ENCODE measurements around the gene KRT1.

Gene KRT1

GRCh38 chr12:52659395-52659794 is 20.8 kb downstream of the KRT1 start:
- no peak for DNase-seq

DNA sequence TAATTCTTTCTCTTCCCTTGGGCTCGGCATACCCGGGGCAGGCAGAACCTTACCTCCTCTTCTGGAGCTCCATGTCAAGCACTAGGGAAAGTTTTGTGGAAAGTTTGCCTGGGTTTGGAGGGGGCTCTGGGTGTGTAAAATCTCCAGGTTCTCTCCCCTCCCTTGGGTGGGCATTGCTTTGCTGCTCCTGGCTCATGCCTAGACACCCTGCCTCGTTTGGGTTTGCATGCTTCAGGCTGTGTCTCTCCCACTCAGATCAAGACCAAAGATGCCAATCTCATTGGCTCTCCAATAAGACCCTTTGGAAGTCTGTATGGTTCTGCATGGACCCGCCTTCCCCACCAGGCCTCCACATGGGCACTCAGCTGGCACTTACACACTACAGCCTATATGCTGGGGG is 22.0 kb downstream of the KRT1 start:
- DNase-seq: no peak

GRCh38 chr12:52657250-52657902 is 22.8 kb downstream of the KRT1 start:
- DNase-seq: no peak

DNA sequence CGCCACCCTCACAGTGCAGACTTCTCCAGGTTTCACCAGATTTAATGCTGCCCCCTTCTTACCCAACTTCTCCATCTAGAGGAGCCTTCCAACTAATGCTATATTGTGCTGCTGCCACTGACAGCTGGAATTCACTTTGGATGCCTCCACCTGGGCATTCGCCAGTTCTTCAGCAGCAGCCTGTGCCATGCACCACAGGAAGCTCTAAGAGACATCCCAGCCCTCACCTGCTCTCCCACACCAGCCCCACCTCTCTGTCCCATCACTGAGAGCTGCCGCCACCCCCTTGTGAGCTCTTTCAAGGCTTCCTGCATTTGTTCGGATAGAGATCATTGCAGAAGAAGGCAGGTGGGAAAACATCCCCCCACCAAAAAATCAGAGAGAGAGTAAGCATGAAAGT is 23.6 kb downstream of the KRT1 start:
- DNase-seq: no peak

DNA sequence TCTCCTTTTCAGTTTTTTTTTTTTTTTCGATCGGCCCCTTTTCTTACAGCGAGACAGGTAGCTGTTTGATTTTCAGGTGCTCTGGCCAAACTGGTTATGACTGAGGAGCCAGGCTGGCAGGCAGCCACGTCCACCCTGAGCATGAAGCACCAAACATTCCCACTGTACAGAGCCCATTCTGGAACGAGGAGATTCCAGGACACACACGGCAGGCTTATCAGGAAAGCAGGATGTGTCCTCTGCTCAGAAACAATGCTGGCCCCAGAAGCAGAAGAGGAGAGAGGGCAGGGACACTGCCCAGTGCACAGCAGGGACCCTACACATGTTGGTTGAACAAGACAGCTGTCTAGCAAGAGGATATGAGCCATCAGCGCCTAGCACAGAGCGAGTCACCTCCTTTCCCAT is 24.5 kb downstream of the KRT1 start:
- DNase-seq: no peak

GRCh38 chr12:52655251-52655650 is 25.0 kb downstream of the KRT1 start:
- DNase-seq: no peak

DNA sequence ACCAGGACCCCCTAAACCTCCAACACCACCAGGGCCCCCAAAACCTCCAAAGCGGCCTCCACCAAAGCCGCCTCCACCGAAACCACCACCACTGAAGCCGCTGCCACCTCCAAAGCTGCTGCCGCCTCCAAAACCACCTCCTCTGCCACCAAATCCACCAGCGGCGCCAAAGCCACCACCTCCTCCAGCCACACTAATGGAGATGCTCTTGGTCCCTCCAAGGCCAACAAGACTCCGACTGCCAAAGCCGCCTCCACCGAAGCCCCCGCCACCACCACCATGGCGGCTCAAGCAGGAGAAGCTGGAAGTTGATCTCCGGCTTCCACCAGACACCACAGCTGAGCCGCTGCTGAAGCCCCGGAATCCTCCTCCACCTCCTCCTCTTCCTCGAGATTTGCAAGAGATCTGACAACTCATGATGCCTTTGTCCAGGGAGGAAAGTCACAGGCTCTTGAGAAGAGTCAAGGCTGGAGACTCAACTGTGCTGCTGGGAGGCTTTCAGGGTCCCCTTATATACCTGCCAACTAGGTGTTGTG is 28.4 kb downstream of the KRT1 start, which contains the start of gene KRT2:
Gene KRT2 (minus strand): TSS at position 486 of the 536 bp plus-strand sequence. CDS start 69 bp downstream, at position 417.
- no peak for DNase-seq

DNA sequence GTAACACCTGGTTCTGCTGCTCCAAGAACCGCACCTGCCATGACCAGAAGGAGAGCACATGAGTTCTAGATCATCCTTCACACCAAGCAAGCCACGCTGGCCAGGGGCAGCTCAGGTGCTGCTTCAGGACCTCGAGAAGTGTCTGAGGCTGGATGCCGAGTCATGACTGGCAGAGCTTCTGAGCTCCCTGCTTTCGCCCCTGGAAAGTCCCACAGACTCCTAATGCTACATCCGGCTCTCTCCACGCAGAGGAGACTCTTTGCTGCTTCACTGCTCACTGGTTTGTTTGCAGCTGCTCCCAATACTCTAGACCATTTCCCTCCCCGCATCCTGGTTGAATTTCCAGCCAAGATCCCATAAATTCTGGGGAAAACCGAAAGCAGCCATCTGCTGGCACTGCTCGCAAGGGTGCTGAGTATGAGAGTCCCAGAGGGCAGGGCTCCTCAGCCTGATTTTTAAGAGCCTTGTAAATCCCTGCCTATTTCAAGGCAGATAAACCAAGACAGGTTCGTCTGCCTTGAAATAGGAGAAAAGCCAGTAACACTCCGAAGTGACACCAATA is 29.6 kb downstream of the KRT1 start:
- no peak for DNase-seq

- DNase-seq: no peak
Measured at GRCh38 chr12:52649066-52649465, 31.1 kb downstream of the KRT1 start.

DNA sequence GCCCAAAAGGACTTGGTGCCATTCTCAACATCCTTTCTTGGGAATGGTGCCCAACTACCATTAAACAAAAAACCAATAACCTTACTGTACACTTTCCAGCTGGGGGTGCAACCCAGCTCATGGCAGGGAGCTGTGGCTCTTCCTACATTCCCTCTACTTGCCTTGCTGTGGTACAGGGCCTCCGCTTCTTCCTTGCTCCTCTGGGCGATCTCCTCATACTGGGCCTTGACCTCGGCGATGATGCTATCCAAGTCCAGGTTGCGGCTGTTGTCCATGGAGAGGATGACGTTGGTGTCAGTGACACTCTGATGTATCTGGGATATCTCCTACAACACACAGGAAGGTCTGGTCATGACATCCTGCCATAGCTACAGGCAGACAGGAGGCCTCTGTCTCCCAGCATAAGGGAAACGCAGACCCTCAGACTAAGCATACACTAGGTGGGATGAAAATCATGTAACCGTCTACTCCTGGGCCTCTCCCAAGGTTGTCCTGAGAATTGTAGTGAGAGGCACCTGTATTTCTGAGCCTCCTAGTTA is 32.1 kb downstream of the KRT1 start:
- no peak for DNase-seq

GRCh38 chr12:52647601-52648000 is 32.6 kb downstream of the KRT1 start:
- no peak for DNase-seq

DNA sequence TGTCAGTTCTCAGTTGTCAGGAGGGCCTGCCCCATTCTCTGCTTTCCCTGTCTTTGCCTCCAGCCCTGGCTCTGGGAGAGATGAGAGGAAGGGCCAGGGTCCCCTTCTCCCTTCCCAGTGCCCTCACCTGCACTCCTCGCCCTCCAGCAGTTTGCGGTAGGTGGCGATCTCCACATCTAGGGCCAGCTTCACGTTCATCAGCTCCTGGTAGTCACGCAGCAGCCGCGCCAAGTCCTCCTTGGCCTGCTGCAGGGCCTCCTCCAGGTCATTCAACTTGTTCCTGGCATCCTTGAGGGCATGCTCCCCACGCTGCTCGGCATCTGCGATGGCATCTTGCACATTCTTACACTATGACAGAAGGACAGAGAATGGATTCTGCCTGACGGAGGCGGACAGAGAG is 33.6 kb downstream of the KRT1 start:
- DNase-seq: no peak

DNA sequence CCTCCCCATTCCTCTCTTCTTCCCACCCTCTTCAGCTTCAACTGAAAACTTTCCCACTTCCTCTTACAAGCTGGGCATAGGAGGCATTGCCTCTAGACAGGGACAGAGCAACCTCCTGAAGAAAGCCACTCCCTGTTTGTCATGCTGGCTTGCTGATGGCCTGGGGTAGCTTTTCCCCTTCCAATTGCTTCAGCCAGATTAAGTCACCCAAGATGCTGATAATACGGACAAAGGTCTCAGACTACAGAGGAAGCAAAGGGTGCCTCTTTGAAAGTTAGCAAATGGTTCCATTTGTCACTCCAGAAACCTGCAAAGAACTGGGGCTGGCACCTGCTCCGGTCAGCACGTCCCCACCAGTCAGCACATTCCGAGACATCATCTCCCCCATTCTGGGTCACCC is 34.2 kb downstream of the KRT1 start:
- DNase-seq: no peak

- peak in 2 of 4 experiments; percentile 24 to 40 for DNase-seq
Measured at GRCh38 chr12:52645120-52645761, 35.0 kb downstream of the KRT1 start.

GRCh38 chr12:52644078-52644415 is 36.2 kb downstream of the KRT1 start:
- DNase-seq: no peak

GRCh38 chr12:52643233-52644077 is 36.8 kb downstream of the KRT1 start:
- no peak for DNase-seq

GRCh38 chr12:52641468-52641867 is 38.7 kb downstream of the KRT1 start:
- DNase-seq: no peak

DNA sequence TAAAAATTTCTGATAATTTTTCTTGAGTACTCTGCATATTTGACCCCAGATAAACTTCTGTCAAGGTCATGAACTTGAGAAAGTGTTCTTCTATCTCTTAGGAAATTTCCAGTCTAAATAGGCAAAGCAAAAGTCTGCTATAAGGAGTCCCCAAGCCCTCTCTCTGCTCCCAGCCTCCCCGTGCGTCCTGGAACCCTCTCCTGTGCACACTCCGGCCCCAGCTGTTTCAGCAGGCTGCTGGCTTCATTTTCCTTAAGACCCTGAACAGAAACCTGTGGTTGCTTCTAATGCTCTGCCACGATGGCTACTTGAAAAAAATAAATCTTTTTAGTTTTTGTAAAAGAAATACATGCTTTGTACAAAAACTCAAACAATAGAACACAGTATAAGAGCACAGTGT is 42.9 kb downstream of the KRT1 start:
- no peak for DNase-seq

- no peak for DNase-seq
Measured at GRCh38 chr12:52636592-52637258, 43.5 kb downstream of the KRT1 start.

DNA sequence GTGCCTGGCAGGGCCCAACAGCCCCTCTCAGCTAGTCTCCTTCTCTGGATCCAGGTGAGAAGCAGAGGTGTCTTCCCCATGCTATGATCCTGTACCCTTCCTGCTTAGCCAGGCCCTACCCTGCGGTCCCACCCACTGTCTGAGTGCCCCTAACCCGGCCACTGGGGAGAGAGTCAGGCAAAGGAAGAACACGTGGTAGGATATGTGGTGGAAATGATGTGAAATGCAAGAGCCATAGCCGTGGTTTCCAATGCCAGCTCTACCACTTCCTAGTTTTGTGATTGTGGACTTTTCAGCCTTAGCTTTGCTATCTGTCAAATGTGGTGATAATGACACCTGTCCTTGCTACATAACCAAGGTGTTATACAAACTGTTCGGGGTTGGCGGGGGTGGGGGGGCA is 44.0 kb downstream of the KRT1 start:
- no peak for DNase-seq

DNA sequence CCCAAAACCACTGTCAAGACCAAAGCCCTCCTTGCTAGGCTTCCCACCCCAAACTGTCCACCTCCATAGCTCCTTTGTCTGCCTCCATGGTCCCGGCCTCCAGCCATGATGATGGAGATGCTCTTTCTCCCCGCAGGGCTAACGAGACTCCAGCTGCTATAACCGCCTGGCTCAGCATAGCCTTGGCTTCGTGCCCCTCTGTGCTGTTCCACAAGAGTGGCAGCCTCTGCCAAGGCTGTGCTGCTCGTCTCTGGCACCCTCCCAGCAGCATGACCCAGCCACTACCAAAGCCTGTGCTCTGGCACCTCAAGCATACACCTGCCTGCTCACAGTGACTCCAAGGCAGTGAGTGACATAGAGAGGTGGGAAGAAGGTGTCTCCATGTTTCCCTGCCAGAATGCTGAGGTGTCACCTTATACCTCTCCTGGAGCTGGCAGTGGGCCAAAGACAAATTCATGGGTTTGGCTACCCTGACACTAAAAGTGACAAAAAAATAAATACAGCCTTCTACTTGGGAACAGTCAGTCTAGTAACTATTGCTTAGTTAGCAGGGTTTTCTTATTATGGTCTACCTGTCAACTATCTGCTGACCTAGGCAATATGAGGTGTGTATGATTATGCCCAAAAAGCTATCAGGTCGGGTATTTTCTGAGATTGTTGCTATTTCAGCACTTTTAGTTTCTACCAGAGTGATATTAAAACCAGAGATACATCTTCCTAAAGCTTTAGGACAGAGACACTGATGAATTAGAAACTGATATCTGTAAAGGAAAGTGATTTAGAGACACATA is 45.7 kb downstream of the KRT1 start:
- no peak for DNase-seq

- no peak for DNase-seq
Measured at GRCh38 chr12:52633383-52633782, 46.8 kb downstream of the KRT1 start.

All from activated naive CD4-positive, alpha-beta T cell (primary cell).